Measurements from ENCODE around the gene CCDC63. TPM values are rescaled to one million over a fixed set of nuclear protein-coding genes. Genes with fewer than 3 reads are reported as not detected.
A peak's percentile ranks its signal among the peaks of the same experiment; 100 is the strongest.

The CCDC63 gene
- total RNA-seq, 1 donor from 2014 or later, result not detected

DNA sequence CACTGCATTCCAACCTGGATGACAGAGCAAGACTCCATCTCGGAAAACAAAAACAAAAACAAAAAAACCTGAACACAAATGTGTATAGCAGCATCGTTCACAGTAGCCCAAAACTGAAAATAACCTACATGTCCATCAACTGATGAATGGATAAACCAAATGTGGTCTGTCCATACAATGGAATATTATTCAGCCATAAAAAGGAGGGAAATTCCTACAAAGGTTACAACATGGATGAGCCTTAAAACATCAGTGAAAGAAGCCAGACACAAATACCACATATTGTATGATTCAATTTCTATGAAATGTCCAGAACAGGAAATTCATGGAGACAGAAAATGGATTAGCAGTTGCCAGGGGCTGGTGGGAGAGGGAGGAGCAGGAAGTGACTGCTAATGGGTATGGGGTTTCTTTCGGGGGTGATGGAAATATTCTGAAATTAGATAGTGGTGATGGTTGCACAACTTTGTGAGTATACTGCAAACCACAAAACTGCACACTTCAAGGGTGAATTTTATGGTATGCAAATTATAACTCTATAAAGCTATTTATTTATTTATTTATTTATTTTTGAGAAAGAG is 69.6 kb downstream of the CCDC63 start:
- no peak for DNase-seq (ENCODE audit: low spot score)
- intact Hi-C loops (cut with DNase I), result no loop called here

GRCh38 chr12:110917467-110917866 is 70.7 kb downstream of the CCDC63 start:
- DNase-seq (ENCODE audit: low spot score), result no peak
- intact Hi-C loops (cut with DNase I), result no loop called here

DNA sequence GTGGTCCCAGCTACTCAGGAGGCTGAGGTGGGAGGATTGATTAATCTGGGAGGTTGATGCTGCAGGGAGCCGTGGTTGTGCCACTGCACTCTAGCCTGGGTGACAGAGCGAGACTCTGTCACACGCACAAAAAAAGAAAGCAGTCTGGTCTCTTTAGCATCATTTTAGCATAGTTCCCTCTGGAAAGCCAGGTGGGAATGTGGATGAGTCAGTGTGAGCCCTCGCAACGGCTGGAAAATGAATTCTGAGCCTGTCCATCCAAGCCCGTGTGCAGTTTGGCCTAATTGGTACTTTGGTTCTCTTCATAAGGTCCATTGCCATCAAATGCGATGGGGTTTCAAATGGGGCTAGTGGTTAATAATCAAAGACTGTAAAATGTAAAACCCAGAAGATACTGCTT is 71.2 kb downstream of the CCDC63 start:
- DNase-seq (ENCODE audit: low spot score), result no peak
- intact Hi-C loops (cut with DNase I), result no loop called here

DNA sequence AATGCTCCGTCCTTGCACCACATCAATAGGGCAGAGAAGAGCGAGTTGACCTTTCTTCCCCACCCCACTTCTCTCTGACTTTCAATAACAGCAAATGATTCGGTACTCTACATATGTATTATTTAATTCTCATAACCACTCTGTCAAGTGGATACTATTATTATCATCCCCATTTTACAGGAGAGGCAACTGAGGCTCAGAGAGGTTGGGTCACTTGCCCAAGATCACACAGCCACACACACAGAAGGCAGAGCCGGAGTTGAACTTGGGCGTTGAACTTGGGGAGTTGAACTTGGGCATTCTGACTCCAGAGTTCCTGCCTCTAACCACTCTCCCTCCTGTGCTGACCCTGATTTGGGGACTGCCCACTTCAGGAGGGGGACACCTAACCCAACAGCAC is 72.9 kb downstream of the CCDC63 start:
- DNase-seq (ENCODE audit: low spot score), result no peak
- intact Hi-C loops (cut with DNase I), result loop anchor here (1.0 kb wide), 1 partner anchor 12 kb away; no protein-coding TSS in a partner anchor

DNA sequence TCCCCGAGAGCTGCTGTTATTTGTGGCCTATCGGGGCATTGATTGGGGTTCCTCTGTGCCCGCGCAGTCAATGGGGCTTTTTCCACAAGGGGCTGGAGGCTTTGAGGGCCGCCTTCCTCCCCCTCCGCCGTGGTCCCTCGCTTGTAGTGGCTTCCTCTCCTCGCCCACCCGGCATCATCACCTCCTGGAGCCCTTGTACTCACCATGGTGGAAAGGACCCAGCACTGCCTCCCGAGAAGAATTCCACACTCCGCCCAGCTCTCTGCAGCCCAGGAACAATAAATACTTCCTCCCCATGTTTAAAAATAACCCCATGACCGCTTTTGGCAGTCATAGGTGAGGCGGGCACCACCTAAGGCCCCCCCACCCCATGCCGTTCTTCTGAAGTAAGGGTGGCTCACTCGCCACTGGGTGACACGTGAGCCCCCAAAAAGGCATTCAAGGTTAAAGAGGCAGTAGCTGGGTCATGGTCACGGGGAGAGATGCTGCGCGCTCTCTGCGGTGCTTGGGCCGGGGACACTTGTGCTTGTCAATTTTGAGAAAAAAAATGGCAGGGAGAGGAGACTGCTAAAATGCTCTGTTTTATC is 73.6 kb downstream of the CCDC63 start, which contains the start of gene MYL2:
MYL2 (minus strand) TSS at position 256 of the 587 bp plus-strand sequence; CDS start at position 206, 50 bp downstream.
- intact Hi-C loops (cut with DNase I), result loop anchor here (1.0 kb wide), 1 partner anchor 11 kb away; no protein-coding TSS in a partner anchor
- peak; percentile 80 for DNase-seq (ENCODE audit: low spot score)

GRCh38 chr12:110921262-110921661 is 74.5 kb downstream of the CCDC63 start:
- DNase-seq (ENCODE audit: low spot score), result no peak
- intact Hi-C loops (cut with DNase I), result no loop called here

GRCh38 chr12:110922652-110923051 is 75.9 kb downstream of the CCDC63 start:
- intact Hi-C loops (cut with DNase I), result no loop called here
- DNase-seq (ENCODE audit: low spot score), result no peak

- intact Hi-C loops (cut with DNase I), result no loop called here
Measured at GRCh38 chr12:110923192-110923591, 76.4 kb downstream of the CCDC63 start.

GRCh38 chr12:110923692-110924334 is 77.0 kb downstream of the CCDC63 start:
- DNase-seq (ENCODE audit: low spot score), result peak; percentile 61
- intact Hi-C loops (cut with DNase I), result no loop called here

More at GRCh38 chr12:110923192-110923591, 76.4 kb downstream of the CCDC63 start:
- peak; percentile 53 for DNase-seq (ENCODE audit: low spot score)

GRCh38 chr12:110927546-110927945 is 80.8 kb downstream of the CCDC63 start:
- DNase-seq (ENCODE audit: low spot score), result no peak
- intact Hi-C loops (cut with DNase I), result no loop called here

- peak; percentile 88 for DNase-seq (ENCODE audit: low spot score)
- intact Hi-C loops (cut with DNase I), result no loop called here
Measured at GRCh38 chr12:110928700-110929099, 81.9 kb downstream of the CCDC63 start.

- DNase-seq (ENCODE audit: low spot score), result no peak
- intact Hi-C loops (cut with DNase I), result loop anchor here (5.0 kb wide), 1 partner anchor 432 kb away; no protein-coding TSS in a partner anchor
Measured at GRCh38 chr12:110929818-110930217, 83.0 kb downstream of the CCDC63 start.

DNA sequence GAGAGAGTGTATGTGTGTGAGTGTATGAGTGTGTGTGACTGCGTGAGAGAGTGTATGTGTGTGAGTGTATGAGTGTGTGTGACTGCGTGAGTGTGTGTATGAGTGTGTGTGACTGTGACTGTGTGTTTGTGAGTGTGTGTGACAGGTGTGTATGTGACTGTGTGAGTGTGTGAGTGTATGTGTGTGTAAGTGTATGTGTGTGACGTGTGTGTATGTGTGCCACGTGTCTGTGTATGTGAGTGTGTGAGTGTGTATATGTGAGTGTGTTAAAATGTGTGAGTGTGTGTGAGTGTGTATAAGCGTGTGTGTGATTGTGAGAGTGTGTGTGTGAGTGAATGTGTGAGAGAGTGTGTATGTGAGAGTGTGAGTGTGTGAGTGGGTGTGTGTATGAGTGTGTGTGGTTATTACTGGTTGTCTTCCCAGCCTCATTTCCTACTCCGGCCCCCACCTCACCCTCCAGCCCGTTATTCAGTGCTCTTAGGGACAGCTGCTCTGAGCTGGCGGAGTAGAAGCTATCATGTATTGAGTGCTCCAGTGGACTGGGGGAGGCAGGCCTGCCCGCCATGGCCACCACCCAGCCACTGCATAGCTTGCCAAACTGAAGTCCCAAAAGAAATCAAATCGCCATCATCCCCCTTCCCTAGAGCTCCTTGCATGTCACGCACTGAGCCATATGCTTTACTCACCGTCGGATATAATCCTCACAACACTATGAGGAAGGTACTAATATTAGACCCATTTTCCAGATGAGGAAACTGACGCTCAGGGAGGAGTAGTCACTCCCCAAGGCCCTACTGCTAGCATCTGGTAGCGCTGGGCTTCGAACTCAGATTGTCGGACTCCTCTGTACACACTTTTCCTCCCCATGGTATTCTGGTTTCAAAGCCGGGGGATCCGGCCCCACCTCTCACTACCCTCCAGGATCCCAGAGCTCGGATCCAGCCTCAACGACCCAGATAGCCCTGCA is 83.8 kb downstream of the CCDC63 start:
- no peak for DNase-seq (ENCODE audit: low spot score)
- intact Hi-C loops (cut with DNase I), result loop anchor here (1.0 to 5.0 kb wide), 2 partner anchors 10 to 432 kb away; partner anchors contain the start of gene MYL2

GRCh38 chr12:110931315-110931728 is 84.5 kb downstream of the CCDC63 start:
- intact Hi-C loops (cut with DNase I), result loop anchor here (1.0 to 5.0 kb wide), 2 partner anchors 11 to 431 kb away; partner anchors contain the start of gene MYL2
- peak; percentile 93 for DNase-seq (ENCODE audit: low spot score)

- intact Hi-C loops (cut with DNase I), result loop anchor here (5.0 kb wide), 1 partner anchor 430 kb away; no protein-coding TSS in a partner anchor
- no peak for DNase-seq (ENCODE audit: low spot score)
Measured at GRCh38 chr12:110932046-110932445, 85.3 kb downstream of the CCDC63 start.

DNA sequence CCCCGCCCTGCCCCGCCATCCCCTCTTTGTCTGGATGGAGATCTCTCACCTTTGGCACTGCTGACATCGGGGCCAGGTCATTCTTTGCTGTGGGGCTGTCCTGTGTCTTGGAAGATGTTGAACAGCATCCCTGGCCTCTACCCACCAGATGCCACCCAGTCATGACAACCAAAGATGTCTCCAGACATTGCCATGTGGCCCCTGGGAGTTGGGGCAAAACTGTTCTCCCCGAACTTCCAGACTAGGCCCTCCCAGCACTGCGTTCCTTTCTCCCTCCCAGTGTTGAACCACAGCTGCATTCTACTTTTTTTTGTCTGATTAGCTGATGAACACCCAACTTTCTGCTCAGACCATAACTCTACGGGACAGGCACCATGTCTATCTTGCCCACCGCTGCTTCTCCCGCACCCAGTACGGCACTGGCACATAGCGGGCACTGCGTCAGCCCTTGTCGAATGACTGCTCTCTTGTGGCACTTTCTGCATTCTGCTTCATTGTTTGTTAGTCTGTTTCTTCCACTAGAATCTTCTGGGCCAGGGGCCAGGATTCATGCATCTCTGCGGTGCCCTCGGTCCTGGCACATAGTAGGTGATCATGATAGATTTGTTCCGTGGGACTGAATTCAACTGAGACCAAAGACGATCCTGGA is 86.7 kb downstream of the CCDC63 start:
- intact Hi-C loops (cut with DNase I), result loop anchor here (5.0 kb wide), 1 partner anchor 429 kb away; no protein-coding TSS in a partner anchor
- no peak for DNase-seq (ENCODE audit: low spot score)

- intact Hi-C loops (cut with DNase I), result loop anchor here (5.0 kb wide), 1 partner anchor 428 kb away; no protein-coding TSS in a partner anchor
- DNase-seq (ENCODE audit: low spot score), result no peak
Measured at GRCh38 chr12:110934093-110934852, 87.5 kb downstream of the CCDC63 start.

- intact Hi-C loops (cut with DNase I), result loop anchor here (5.0 kb wide), 2 partner anchors 62 to 87 kb away; no protein-coding TSS in a partner anchor
- no peak for DNase-seq (ENCODE audit: low spot score)
Measured at GRCh38 chr12:110935588-110935987, 88.8 kb downstream of the CCDC63 start.
